NCI-H1105 treated with DMSO at 0.1 percent for 48 hours (cell line): Measurements from ENCODE around the gene R3HDM2.

ENCODE experiments used
- DNase-seq: peaks from one replicate; lab custom pipeline; 2025; lab: John Stamatoyannopoulos, UW

Gene R3HDM2

GRCh38 chr12:57430931-57431566, at the start of gene R3HDM2:
R3HDM2 (minus strand) TSS chr12:57431043; CDS start chr12:57310428, 120,615 bp downstream.
- peak; percentile 87 for DNase-seq

- DNase-seq, result no peak
Observed at GRCh38 chr12:57479376-57480115, 48.7 kb upstream of the R3HDM2 start, which contains the start of gene ARHGAP9. ARHGAP9 (minus strand) TSS chr12:57479866; CDS start chr12:57479406, 460 bp downstream.

GRCh38 chr12:57479043-57479375, 48.2 kb upstream of the R3HDM2 start:
- no peak for DNase-seq

GRCh38 chr12:57477710-57478681, 47.2 kb upstream of the R3HDM2 start:
- DNase-seq, result no peak

- DNase-seq, result no peak
Observed at GRCh38 chr12:57476993-57477709, 46.3 kb upstream of the R3HDM2 start.

GRCh38 chr12:57476162-57476992, 45.5 kb upstream of the R3HDM2 start:
- no peak for DNase-seq

- no peak for DNase-seq
Observed at GRCh38 chr12:57475271-57476161, 44.7 kb upstream of the R3HDM2 start.

GRCh38 chr12:57474862-57475261, 44.0 kb upstream of the R3HDM2 start:
- DNase-seq, result peak; percentile 36

- peak; percentile 20 for DNase-seq
Observed at GRCh38 chr12:57474430-57474829, 43.6 kb upstream of the R3HDM2 start.

GRCh38 chr12:57473886-57474285, 43.0 kb upstream of the R3HDM2 start:
- no peak for DNase-seq

- DNase-seq, result no peak
Observed at GRCh38 chr12:57473392-57473791, 42.5 kb upstream of the R3HDM2 start.

GRCh38 chr12:57472391-57472790, 41.5 kb upstream of the R3HDM2 start:
- no peak for DNase-seq

- no peak for DNase-seq
Observed at GRCh38 chr12:57471661-57472060, 40.8 kb upstream of the R3HDM2 start.

- no peak for DNase-seq
Observed at GRCh38 chr12:57470970-57471656, 40.3 kb upstream of the R3HDM2 start.

GRCh38 chr12:57470286-57470969, 39.6 kb upstream of the R3HDM2 start:
- DNase-seq, result no peak

GRCh38 chr12:57469296-57470164, 38.7 kb upstream of the R3HDM2 start:
- DNase-seq, result no peak

GRCh38 chr12:57467915-57468314, 37.1 kb upstream of the R3HDM2 start:
- no peak for DNase-seq
